Kidney (tissue), 14 donors: ENCODE measurements around the gene ARHGEF12. TPM values are rescaled to one million over a fixed set of nuclear protein-coding genes. Genes with fewer than 3 reads are reported as not detected.

ENCODE experiments used
- DNase-seq, 5 donors: peaks; one replicate each; pipeline ENCODE4 v3.0.0-alpha.2; 2013 to 2020
- FAIRE-seq: peaks from 2 replicates; lab custom pipeline; 2012; peaks lifted over from hg19 to GRCh38; lab: Jason Lieb, UNC
- H3K27ac ChIP-seq, 2 donors: one replicate each; pipeline ENCODE4 v1.7.0; 2013; ENCODE audit warnings: low read depth in 2 of 2, low read length in 2 of 2, inconsistent platforms in 1 of 2
- H3K27me3 ChIP-seq: one replicate; pipeline ENCODE4 v1.7.1; 2013; ENCODE audit warnings: low read length, inconsistent platforms; ENCODE audit not compliant: control insufficient read depth, insufficient read depth
- H3K36me3 ChIP-seq, 3 donors: one replicate each; pipeline versions ENCODE4 v1.7.0 to v1.7.1; 2013; ENCODE audit warnings: low read length in 3 of 3, control low read depth in 1 of 3, inconsistent platforms in 1 of 3; ENCODE audit not compliant: insufficient read depth in 3 of 3, control insufficient read depth in 2 of 3
- H3K4me1 ChIP-seq, 3 donors: one replicate each; pipeline versions ENCODE4 v1.7.0 to v1.7.1; 2013; ENCODE audit warnings: low read length in 3 of 3, inconsistent platforms in 1 of 3, low read depth in 1 of 3; ENCODE audit not compliant: control insufficient read depth in 2 of 3, insufficient read depth in 2 of 3
- H3K4me3 ChIP-seq, 3 donors: one replicate each; pipeline versions ENCODE4 v1.7.0 to v1.8.1; 2013; ENCODE audit warnings: low read length in 3 of 3, control low read depth in 1 of 3, inconsistent platforms in 1 of 3
- H3K9ac ChIP-seq, 3 donors: one replicate each; pipeline versions ENCODE4 v1.7.0 to v1.7.1; 2013; ENCODE audit warnings: low read length in 3 of 3, control low read depth in 1 of 3, inconsistent platforms in 1 of 3
- H3K9me3 ChIP-seq, 3 donors: one replicate each; pipeline versions ENCODE4 v1.7.0 to v1.7.1; 2013; ENCODE audit warnings: low read length in 3 of 3, control low read depth in 1 of 3, inconsistent platforms in 1 of 3; ENCODE audit not compliant: control insufficient read depth in 2 of 3, insufficient read depth in 1 of 3
- intact Hi-C: fragments of 100-400 bp; cut with DNase I; formaldehyde crosslinking; loops from one replicate; pipeline ENCODE4 v1.11.1; 2022
- polyA plus RNA-seq: library from polyadenylated mRNA; stranded (reverse); fragments of 350-450 nt; fragmentation: Illumina TruSeq; extraction: RNeasy Lipid Tissue Mini Kit (QIAGEN cat#74804); gene quantifications from one replicate; pipeline ENCODE4 v1.2.3, GENCODE V29; 2014; ENCODE audit warnings: low read depth, low replicate concordance; ENCODE audit not compliant: insufficient read depth
- total RNA-seq: library from RNA; stranded (reverse); fragmentation: NEBNext Ultra II Directional; extraction: Animal tissue kit (Norgen Biotek cat#: 25700); gene quantifications from one replicate; pipeline ENCODE4 v1.2.1, GENCODE V29; 2021
- TF ChIP-seq, protein P1 (sequence below): IDR thresholded peaks from 3 replicates; pipeline ENCODE4 v1.5.1; 2012; ENCODE audit warnings: mild to moderate bottlenecking, moderate library complexity, borderline replicate concordance; ENCODE audit not compliant: insufficient read depth; ENCODE audit errors: extremely low read depth
- donor health status: control.
- donor health status: control.
- donor health status: control.
- donor health status: control.
- donor health status: control.
- donor health status: DM: yes; HTN: yes; CAD: no.
- donor health status: Normal renal cell carcinoma (clear cell type).

Gene ARHGEF12
- total and polyA plus RNA-seq, 2 donors from 2014 or later, result 21.1 to 161 TPM

DNA sequence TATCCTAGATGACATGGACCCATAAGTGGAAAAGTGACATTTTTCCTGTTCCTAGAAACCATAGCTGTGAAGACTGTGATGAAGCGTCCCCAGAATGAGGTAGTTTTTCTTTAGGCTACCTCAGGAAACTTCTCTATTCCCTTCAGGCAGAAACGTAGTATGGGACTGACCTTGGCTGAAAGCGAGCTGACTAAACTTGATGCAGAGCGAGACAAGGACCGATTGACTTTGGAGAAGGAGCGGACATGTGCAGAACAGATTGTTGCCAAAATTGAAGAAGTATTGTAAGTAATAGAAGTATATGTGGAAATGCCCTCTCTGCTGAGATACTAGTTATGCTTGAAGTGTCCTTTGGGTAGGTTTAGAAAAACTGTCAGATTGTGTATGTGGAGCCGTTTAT is 110.6 kb downstream of the ARHGEF12 start:
- Histone ChIP-seq H3K36me3 (peaks cover 10 to 61% (median 44%) of the 10 kb centered on the region in 3 donors), H3K9ac (no peak overlapping the region), H3K9me3 (no peaks in the 10 kb centered on the region), H3K4me1 (no peaks in the 10 kb centered on the region), H3K4me3 (no peak overlapping the region), H3K27ac (no peak overlapping the region), H3K27me3 (no peaks in the 10 kb centered on the region)
- FAIRE-seq (no peak), DNase-seq (no peak)
- intact Hi-C loops, result no loop called here
- TF ChIP-seq, protein P1, sequence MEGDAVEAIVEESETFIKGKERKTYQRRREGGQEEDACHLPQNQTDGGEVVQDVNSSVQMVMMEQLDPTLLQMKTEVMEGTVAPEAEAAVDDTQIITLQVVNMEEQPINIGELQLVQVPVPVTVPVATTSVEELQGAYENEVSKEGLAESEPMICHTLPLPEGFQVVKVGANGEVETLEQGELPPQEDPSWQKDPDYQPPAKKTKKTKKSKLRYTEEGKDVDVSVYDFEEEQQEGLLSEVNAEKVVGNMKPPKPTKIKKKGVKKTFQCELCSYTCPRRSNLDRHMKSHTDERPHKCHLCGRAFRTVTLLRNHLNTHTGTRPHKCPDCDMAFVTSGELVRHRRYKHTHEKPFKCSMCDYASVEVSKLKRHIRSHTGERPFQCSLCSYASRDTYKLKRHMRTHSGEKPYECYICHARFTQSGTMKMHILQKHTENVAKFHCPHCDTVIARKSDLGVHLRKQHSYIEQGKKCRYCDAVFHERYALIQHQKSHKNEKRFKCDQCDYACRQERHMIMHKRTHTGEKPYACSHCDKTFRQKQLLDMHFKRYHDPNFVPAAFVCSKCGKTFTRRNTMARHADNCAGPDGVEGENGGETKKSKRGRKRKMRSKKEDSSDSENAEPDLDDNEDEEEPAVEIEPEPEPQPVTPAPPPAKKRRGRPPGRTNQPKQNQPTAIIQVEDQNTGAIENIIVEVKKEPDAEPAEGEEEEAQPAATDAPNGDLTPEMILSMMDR, result no peak

DNA sequence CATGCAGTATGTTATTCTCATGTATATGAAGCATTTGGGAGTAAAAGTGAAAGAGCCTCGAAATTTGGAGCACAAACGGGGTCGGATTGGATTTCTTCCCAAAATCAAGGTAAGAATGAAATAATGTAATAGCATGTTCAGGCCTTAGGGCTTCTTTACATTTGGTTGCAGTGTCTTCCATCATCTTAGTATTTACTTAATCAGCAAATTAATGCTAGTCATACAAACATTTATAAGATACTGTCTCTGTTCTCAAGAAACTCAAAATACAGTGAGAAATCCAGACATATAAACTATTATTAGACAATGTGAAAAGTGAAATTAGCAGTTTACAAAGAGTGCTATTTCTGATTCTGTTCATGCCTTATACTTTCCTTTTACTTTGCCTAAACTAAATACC is 112.0 kb downstream of the ARHGEF12 start:
- H3K9me3 ChIP-seq, result no peaks in the 10 kb centered on the region
- H3K4me3 ChIP-seq, result no peak overlapping the region
- no peaks in the 10 kb centered on the region for H3K4me1 ChIP-seq
- DNase-seq, result no peak
- intact Hi-C loops, result no loop called here
- FAIRE-seq, result no peak
- H3K27ac ChIP-seq, result no peak overlapping the region
- H3K9ac ChIP-seq, result no peak overlapping the region
- H3K36me3 ChIP-seq, result peaks cover 11 to 60% (median 40%) of the 10 kb centered on the region in 3 donors
- TF ChIP-seq, protein P1, result no peak
- no peaks in the 10 kb centered on the region for H3K27me3 ChIP-seq

DNA sequence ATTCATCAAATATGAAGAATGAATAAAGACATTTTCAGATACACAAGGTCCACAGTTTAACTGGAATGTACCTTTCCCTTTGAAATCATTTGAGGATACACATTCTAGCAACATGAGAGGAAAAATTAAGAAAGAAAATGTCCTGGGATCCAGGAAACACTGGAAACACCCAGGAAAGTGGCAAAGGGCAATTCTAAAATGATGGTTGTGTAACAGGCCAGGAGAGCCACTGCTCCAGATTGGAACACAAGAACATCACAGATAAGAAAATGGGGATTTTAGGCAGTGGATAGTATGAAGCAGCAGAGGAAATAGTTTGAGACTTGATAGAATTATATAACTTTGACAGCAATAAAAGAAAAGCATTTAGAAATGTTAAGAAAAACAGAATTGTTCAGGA is 119.3 kb downstream of the ARHGEF12 start:
- H3K27ac ChIP-seq, result no peak overlapping the region
- H3K9ac ChIP-seq, result no peak overlapping the region
- H3K4me1 ChIP-seq, result no peaks in the 10 kb centered on the region
- TF ChIP-seq, protein P1, result no peak
- H3K27me3 ChIP-seq, result no peaks in the 10 kb centered on the region
- H3K36me3 ChIP-seq, result peaks cover 10 to 54% (median 35%) of the 10 kb centered on the region in 3 donors
- H3K4me3 ChIP-seq, result no peak overlapping the region
- intact Hi-C loops, result no loop called here
- FAIRE-seq, result no peak
- H3K9me3 ChIP-seq, result no peaks in the 10 kb centered on the region
- no peak for DNase-seq

DNA sequence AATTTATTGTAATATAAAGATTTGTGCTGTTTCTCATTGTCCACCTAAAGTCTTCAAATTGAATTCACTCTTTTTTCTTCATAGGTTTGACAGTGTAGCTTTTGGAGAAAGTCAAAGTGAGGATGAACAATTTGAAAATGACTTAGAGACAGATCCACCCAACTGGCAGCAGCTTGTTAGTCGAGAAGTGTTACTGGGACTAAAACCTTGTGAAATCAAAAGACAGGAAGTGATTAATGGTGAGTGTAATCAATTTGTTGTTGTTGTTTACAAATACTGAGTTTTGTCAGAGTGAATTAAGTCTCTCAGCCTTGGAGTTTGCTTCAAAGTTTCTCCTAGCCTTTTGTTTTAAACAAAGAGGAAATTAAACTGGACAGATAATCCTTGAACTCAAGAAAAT is 121.8 kb downstream of the ARHGEF12 start:
- no peak overlapping the region for H3K9ac ChIP-seq
- H3K27me3 ChIP-seq, result no peaks in the 10 kb centered on the region
- FAIRE-seq (no peak), DNase-seq (no peak)
- H3K9me3 ChIP-seq, result no peaks in the 10 kb centered on the region
- H3K27ac ChIP-seq, result no peak overlapping the region
- no peaks in the 10 kb centered on the region for H3K4me1 ChIP-seq
- intact Hi-C loops, result no loop called here
- H3K4me3 ChIP-seq, result no peak overlapping the region
- H3K36me3 ChIP-seq, result peaks cover 14 to 69% (median 41%) of the 10 kb centered on the region in 3 donors
- TF ChIP-seq, protein P1, result no peak
